GM12891 (cell line): Measurements from ENCODE around the gene EPS8.

Source experiments
- DNase-seq: peaks from one replicate; pipeline ENCODE4 v3.0.0; 2011; ENCODE audit warnings: low spot score; ENCODE audit not compliant: insufficient read length
- FAIRE-seq: peaks from 2 replicates; lab custom pipeline; 2011; peaks lifted over from hg19 to GRCh38; lab: Jason Lieb, UNC
- PAX5 ChIP-seq: IDR thresholded peaks from 2 replicates; pipeline ENCODE4 v1.6.1; 2011; ENCODE audit warnings: low read length, moderate library complexity, mild to moderate bottlenecking; ENCODE audit not compliant: insufficient read depth, severe bottlenecking
- POLR2A ChIP-seq: IDR thresholded peaks from 2 replicates; pipeline ENCODE4 v1.6.1; 2011; ENCODE audit warnings: low read depth, low read length, control low read depth
- POLR2AphosphoS5 ChIP-seq: IDR thresholded peaks from 2 replicates; pipeline ENCODE4 v1.6.1; 2011; ENCODE audit warnings: low read depth, low read length, control low read depth
- POU2F2 ChIP-seq: IDR thresholded peaks from 2 replicates; pipeline ENCODE4 v1.6.1; 2011; ENCODE audit warnings: low read depth, mild to moderate bottlenecking, control low read depth, low read length, moderate library complexity
- SPI1 ChIP-seq: IDR thresholded peaks from 2 replicates; pipeline ENCODE4 v1.6.1; 2011; ENCODE audit warnings: low read depth, low read length, control low read depth
- TAF1 ChIP-seq: IDR thresholded peaks from 2 replicates; pipeline ENCODE4 v1.6.1; 2011; ENCODE audit warnings: low read depth, low read length, control low read depth

Gene EPS8

GRCh38 chr12:15721316-15722115, 67.7 kb downstream of the EPS8 start:
- no peak for DNase-seq
- TF ChIP-seq TAF1 (no peak), POLR2AphosphoS5 (no peak), POLR2A (no peak)
- FAIRE-seq, result no peak

- FAIRE-seq, result no peak
- TF ChIP-seq PAX5, result no peak
- TF ChIP-seq TAF1, result no peak
- DNase-seq, result no peak
Measured at GRCh38 chr12:15720295-15720694, 68.9 kb downstream of the EPS8 start.

GRCh38 chr12:15719230-15719629, 70.0 kb downstream of the EPS8 start:
- DNase-seq (no peak), FAIRE-seq (no peak)
- TF ChIP-seq TAF1 (no peak), POLR2AphosphoS5 (no peak), SPI1 (no peak), POU2F2 (no peak), PAX5 (no peak), POLR2A (no peak)

GRCh38 chr12:15717940-15718567, 71.1 kb downstream of the EPS8 start:
- TF ChIP-seq POLR2A (no peak), TAF1 (no peak), POU2F2 (no peak), POLR2AphosphoS5 (no peak), SPI1 (no peak), PAX5 (no peak)
- no peak for DNase-seq
- no peak for FAIRE-seq

- DNase-seq (no peak), FAIRE-seq (no peak)
- TF ChIP-seq SPI1, result no peak
- no peak for TF ChIP-seq POLR2A
- no peak for TF ChIP-seq TAF1
- TF ChIP-seq PAX5, result no peak
- TF ChIP-seq POU2F2, result no peak
- no peak for TF ChIP-seq POLR2AphosphoS5
Measured at GRCh38 chr12:15716581-15716980, 72.6 kb downstream of the EPS8 start.

GRCh38 chr12:15714256-15714655, 74.9 kb downstream of the EPS8 start:
- TF ChIP-seq POLR2AphosphoS5 (no peak), POU2F2 (no peak)
- no peak for DNase-seq
- FAIRE-seq, result no peak

- TF ChIP-seq POLR2A, result no peak
- TF ChIP-seq POLR2AphosphoS5, result no peak
- no peak for TF ChIP-seq POU2F2
- no peak for TF ChIP-seq SPI1
- TF ChIP-seq PAX5, result no peak
- TF ChIP-seq TAF1, result no peak
- DNase-seq (no peak), FAIRE-seq (no peak)
Measured at GRCh38 chr12:15712823-15713660, 76.1 kb downstream of the EPS8 start.

- no peak for TF ChIP-seq POLR2AphosphoS5
- TF ChIP-seq POU2F2, result no peak
- TF ChIP-seq TAF1, result no peak
- TF ChIP-seq PAX5, result no peak
- no peak for TF ChIP-seq POLR2A
- no peak for TF ChIP-seq SPI1
- DNase-seq (no peak), FAIRE-seq (no peak)
Measured at GRCh38 chr12:15712160-15712559, 77.0 kb downstream of the EPS8 start.

- FAIRE-seq (no peak), DNase-seq (no peak)
- no peak for TF ChIP-seq POLR2A
- TF ChIP-seq POLR2AphosphoS5, result no peak
- TF ChIP-seq POU2F2, result no peak
- no peak for TF ChIP-seq TAF1
- no peak for TF ChIP-seq PAX5
- no peak for TF ChIP-seq SPI1
Measured at GRCh38 chr12:15710860-15711510, 78.2 kb downstream of the EPS8 start.
